Measurements from ENCODE around the gene TMEM19.
"Not testable (repeated sequence)": the region's sequence is repeated elsewhere in the genome, so short reads cannot be mapped to it uniquely, and the experiment has no call there.

Gene TMEM19

GRCh38 chr12:71665090-71665463 is 20.8 kb upstream of the TMEM19 start:
- DNase-seq (ENCODE audit: low read depth in 3 of 3): no peak

DNA sequence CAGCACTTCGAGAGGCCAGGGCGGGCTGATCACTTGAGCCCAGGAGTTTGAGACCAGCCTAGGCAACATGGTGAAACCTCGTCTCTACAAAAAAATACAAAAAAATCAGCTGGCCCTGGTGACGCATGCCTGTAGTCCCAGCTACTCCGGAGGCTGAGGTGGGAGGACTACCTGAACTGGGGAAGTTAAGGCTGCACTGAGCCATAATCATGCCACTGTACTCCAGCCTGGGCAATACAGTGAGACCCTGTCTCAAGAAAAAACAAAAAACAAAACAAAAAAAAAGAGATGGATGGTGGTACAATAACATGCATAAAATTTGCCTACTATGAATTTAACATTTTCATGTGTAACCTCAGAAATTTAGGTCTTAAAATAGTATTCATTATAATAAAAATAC is 19.6 kb upstream of the TMEM19 start:
- no peak for DNase-seq (ENCODE audit: low read depth in 3 of 3)

DNA sequence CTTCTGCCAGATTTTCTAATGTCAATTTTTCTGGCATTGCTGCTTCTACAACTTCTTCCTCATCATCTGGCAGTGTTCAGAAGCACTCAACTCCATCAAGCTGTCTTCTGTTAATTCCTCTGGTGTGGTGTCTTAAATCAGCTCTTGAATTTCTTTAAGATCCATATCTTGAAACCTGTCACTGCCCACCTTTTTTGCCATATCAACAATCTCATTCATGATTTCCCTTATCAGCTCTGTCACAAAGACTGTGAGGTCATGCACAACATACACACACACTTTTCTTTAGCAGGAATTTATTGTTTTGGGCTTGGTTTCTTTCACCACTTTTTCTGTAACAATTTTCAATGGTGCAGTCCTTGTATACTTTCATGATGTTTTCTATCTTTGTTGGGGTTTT is 14.6 kb upstream of the TMEM19 start:
- DNase-seq (ENCODE audit: low read depth in 3 of 3): no peak

DNA sequence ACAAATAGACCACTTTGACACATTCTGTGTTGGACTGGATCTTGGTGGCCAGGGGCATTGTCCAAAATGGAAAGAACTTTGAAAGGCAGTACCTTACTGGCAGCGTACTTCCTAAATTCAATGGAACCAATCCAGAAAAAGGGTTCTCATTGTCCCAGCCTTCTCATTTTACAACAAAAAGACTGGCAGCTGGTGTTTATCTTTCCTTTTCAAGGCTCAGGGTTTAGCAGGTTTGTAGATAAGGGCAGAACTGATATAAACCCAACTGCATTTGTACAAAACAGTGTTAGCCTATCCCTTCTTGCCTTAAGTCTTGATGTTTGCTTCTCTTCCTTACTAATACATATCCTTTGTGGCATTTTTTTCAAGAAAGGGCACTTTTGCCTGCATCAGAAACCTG is 14.1 kb upstream of the TMEM19 start:
- DNase-seq (ENCODE audit: low read depth in 3 of 3): no peak

GRCh38 chr12:71682466-71682865 is 3.4 kb upstream of the TMEM19 start:
- no peak for DNase-seq (ENCODE audit: low read depth in 3 of 3)

GRCh38 chr12:71683633-71684032 is 2.2 kb upstream of the TMEM19 start:
- no peak for DNase-seq (ENCODE audit: low read depth in 3 of 3)

- no peak for DNase-seq (ENCODE audit: low read depth in 3 of 3)
Measured at GRCh38 chr12:71684081-71684480, 1.8 kb upstream of the TMEM19 start.

DNA sequence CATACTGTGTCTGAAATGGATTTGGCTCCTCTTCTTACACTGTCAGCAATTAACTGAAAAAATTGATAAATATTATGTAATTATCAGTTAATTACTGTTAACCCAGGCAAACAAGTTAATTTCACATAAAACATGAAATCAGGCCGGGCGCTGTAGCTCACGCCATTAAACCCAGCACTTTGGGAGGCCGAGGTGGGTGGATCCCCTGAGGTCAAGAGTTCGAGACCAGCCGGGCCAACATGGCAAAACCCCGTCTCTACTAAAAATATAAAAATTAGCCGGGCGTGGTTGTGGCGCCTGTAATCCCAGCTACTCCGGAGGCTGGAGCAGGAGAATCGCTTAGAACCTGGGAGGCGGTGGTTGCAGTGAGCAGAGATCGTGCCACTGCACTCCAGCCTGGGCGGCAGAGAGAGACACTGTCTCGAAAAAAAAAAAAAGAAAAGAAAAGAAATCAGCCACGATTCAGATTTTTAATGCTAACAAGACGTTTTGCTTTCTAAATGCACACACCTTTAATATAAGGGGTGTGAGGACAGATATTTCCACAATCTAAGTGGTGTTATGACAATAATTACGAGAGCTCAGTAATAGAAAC is 473 bp upstream of the TMEM19 start:
- no peak for DNase-seq (ENCODE audit: low read depth in 3 of 3)

- DNase-seq (ENCODE audit: low read depth in 3 of 3): no peak
Measured at GRCh38 chr12:71686658-71687025, 760 bp downstream of the TMEM19 start.

- DNase-seq (ENCODE audit: low read depth in 3 of 3): not testable (repeated sequence)
Measured at GRCh38 chr12:71687172-71687571, 1.3 kb downstream of the TMEM19 start.

- DNase-seq (ENCODE audit: low read depth in 3 of 3): no peak
Measured at GRCh38 chr12:71688961-71689570, 3.2 kb downstream of the TMEM19 start.

GRCh38 chr12:71691504-71692129 is 5.7 kb downstream of the TMEM19 start:
- no peak for DNase-seq (ENCODE audit: low read depth in 3 of 3)

GRCh38 chr12:71693126-71693525 is 7.2 kb downstream of the TMEM19 start:
- DNase-seq (ENCODE audit: low read depth in 3 of 3): no peak

DNA sequence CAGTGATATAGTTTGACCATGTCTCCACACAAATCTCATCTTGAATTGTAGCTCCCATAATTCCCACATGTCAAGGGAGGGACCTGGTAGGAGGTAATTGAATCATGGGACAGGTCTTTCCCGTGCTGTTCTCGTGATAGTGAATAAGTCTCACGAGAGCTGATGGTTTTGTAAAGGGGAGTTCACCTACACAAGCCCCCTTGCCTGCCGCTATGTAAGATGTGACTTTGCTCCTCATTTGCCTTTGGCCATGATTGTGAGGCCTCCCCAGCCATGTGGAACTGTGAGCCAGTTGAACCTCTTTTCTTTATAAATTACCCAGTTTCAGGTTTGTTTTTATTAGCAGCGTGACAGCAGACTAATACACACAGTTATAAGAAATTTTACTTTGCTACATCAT is 7.8 kb downstream of the TMEM19 start:
- not testable (repeated sequence) for DNase-seq (ENCODE audit: low read depth in 3 of 3)

DNA sequence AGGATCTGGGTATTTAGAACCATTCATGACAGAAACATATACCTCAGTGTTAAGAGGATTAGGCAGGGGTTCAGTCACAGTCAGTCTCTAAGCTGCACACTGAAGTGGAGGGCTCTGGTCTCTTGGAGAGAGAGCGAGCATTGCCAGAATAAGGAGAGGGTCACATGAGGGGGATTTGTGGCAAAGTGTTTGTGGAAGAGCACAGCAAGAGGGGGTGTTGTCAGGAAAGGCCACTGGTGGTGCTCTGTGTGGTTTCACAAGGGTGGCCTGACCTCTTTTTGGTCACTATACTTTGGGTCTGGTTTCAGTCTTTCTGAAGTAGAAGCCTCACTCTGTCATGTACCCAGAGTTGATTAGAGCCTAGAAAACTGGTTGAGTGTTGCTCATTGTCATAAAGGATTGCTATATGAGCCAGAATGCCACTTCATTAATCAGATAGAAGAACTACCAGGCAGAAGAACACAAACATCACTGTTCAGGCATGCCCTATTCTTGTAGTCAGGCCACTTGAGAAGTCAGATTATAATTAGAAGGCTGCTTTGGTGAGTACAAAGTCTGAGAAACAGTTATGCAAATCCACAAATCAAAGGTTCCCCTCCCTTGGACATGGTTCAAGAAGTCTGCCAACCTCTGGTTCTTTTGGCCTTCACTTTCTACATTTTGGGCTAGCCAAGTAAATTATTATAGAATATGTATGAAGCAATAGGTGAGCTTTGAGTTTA is 8.4 kb downstream of the TMEM19 start:
- DNase-seq (ENCODE audit: low read depth in 3 of 3): no peak

GRCh38 chr12:71695782-71696181 is 9.9 kb downstream of the TMEM19 start:
- no peak for DNase-seq (ENCODE audit: low read depth in 3 of 3)

GRCh38 chr12:71702181-71702580 is 16.3 kb downstream of the TMEM19 start:
- DNase-seq (ENCODE audit: low read depth in 3 of 3): not testable (repeated sequence)

DNA sequence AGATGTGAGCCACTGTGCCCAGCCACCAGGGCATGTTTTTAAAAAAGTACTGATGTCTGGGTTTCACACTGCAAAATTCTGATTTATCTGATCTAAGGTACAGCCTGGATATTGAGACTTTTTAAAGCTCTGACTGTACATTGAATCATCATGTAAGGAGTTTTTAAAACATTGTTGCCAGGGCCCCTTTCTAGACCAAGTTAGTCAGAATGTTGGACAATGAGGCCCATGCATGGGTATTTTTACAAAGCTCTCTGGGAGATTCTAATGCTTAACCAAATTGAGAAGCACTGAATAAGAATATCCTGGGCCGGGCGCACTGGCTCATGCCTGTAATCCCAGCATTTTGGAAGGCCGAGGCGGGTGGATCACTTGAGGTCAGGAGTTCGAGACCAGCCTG is 16.7 kb downstream of the TMEM19 start:
- no peak for DNase-seq (ENCODE audit: low read depth in 3 of 3)

GRCh38 chr12:71703206-71703605 is 17.3 kb downstream of the TMEM19 start:
- no peak for DNase-seq (ENCODE audit: low read depth in 3 of 3)

DNA sequence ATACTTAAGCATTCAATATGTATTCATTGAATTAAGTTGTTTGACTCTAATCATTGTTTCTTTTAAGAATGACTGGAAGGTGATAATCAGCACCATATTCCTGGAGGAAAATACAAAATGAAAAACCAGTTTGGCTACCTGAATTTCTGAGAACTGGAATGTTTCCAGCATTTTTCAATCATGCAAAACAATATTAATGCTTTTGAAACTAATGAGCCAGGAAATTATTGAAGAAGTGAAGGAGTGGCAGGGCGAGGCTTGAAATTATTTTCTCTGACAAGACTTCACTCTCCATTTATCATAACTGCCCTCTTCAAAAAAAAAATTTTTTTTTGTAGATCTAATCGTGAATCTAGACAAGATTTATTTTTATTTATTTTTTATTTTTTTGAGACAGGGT is 19.0 kb downstream of the TMEM19 start:
- DNase-seq (ENCODE audit: low read depth in 3 of 3): no peak

GRCh38 chr12:71708658-71709057 is 22.8 kb downstream of the TMEM19 start:
- DNase-seq (ENCODE audit: low read depth in 3 of 3): no peak

DNA sequence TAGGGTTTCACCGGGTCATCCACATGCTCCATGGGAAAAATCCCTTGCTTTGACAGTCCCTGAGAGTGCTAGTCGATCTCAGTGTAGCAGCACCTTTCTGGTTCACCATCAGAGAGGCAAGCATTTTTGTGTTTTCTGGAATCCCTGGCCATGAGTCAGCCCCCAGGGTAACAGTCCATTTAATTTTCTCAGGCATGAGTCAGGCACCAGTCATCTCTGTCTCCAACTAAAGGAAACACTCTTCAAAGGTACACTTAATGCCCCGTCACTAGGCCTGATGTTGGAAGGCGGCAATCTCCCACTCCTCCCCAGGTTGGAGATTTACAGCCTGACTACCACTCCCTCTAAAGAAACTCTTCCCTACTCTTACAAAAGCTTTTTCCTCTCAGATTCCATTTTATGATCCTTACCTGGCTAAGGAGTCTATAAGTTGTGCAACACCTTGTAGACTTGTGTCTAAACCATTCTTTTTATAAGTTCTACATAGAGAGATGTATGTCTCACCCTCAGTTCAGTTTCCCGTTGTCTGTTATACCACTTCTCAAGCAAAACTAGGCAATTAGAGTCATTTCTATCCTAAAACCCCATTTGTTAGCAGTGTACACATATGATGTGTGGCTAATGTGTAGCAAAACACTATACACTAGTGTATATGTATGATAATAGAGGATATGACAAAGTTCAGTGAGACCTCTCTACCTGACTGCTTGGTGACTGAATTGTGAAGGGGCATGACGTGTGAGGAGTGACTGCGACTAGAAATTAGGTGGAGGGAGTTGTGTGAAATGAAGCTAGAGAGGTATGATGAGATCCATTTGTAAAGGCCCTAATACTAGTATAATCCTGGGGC is 24.6 kb downstream of the TMEM19 start:
- DNase-seq (ENCODE audit: low read depth in 3 of 3): no peak
